Measurements from ENCODE around the gene EIF3F.

DNA sequence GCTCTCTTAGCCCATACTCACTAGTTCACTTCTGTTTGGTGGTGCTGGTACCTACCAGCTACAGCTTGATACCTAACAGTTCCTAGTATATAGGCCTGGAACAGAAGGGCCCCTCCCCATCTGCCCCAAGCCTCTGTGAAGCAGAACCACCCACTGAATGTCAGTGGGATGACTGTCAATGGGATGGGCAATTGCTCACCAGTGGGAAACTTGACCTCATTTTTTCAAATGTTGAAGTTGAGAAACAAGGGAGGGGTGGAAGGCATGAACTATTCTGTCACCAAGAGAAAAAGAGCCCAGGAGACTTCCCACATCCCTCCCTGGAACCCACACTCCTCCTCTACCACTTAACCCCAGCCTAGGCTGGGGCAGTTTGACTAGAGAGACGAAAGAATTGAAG, 21.8 kb upstream of the EIF3F start, which contains the start of gene NLRP10:
- TF ChIP-seq, protein P1, sequence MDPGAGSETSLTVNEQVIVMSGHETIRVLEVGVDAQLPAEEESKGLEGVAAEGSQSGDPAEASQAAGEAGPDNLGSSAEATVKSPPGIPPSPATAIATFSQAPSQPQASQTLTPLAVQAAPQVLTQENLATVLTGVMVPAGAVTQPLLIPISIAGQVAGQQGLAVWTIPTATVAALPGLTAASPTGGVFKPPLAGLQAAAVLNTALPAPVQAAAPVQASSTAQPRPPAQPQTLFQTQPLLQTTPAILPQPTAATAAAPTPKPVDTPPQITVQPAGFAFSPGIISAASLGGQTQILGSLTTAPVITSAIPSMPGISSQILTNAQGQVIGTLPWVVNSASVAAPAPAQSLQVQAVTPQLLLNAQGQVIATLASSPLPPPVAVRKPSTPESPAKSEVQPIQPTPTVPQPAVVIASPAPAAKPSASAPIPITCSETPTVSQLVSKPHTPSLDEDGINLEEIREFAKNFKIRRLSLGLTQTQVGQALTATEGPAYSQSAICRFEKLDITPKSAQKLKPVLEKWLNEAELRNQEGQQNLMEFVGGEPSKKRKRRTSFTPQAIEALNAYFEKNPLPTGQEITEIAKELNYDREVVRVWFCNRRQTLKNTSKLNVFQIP (CRISPR knock-in tag; IDR thresholded peaks at IDR 0.05; ENCODE audit: borderline replicate concordance, low read depth) = no peak
- TF ChIP-seq BACH2 (CRISPR knock-in tag; IDR thresholded peaks at IDR 0.05; ENCODE audit: borderline replicate concordance) (no peak), ESRRG (CRISPR knock-in tag; IDR thresholded peaks at IDR 0.05) (no peak), TOX (CRISPR knock-in tag; IDR thresholded peaks at IDR 0.05; ENCODE audit: borderline replicate concordance) (no peak), OSR1 (CRISPR knock-in tag; IDR thresholded peaks at IDR 0.05) (no peak), CSDC2 (CRISPR knock-in tag; IDR thresholded peaks at IDR 0.05) (no peak), PPARA (CRISPR knock-in tag; IDR thresholded peaks at IDR 0.05; ENCODE audit: borderline replicate concordance) (no peak)
- TF ChIP-seq, protein P2, sequence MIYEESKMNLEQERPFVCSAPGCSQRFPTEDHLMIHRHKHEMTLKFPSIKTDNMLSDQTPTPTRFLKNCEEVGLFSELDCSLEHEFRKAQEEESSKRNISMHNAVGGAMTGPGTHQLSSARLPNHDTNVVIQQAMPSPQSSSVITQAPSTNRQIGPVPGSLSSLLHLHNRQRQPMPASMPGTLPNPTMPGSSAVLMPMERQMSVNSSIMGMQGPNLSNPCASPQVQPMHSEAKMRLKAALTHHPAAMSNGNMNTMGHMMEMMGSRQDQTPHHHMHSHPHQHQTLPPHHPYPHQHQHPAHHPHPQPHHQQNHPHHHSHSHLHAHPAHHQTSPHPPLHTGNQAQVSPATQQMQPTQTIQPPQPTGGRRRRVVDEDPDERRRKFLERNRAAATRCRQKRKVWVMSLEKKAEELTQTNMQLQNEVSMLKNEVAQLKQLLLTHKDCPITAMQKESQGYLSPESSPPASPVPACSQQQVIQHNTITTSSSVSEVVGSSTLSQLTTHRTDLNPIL (CRISPR knock-in tag; IDR thresholded peaks at IDR 0.05; ENCODE audit: low read depth) = no peak
- TF ChIP-seq, protein P3, sequence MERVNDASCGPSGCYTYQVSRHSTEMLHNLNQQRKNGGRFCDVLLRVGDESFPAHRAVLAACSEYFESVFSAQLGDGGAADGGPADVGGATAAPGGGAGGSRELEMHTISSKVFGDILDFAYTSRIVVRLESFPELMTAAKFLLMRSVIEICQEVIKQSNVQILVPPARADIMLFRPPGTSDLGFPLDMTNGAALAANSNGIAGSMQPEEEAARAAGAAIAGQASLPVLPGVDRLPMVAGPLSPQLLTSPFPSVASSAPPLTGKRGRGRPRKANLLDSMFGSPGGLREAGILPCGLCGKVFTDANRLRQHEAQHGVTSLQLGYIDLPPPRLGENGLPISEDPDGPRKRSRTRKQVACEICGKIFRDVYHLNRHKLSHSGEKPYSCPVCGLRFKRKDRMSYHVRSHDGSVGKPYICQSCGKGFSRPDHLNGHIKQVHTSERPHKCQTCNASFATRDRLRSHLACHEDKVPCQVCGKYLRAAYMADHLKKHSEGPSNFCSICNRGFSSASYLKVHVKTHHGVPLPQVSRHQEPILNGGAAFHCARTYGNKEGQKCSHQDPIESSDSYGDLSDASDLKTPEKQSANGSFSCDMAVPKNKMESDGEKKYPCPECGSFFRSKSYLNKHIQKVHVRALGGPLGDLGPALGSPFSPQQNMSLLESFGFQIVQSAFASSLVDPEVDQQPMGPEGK (CRISPR knock-in tag; IDR thresholded peaks at IDR 0.05; ENCODE audit: borderline replicate concordance) = no peak
- TF ChIP-seq, protein P4, sequence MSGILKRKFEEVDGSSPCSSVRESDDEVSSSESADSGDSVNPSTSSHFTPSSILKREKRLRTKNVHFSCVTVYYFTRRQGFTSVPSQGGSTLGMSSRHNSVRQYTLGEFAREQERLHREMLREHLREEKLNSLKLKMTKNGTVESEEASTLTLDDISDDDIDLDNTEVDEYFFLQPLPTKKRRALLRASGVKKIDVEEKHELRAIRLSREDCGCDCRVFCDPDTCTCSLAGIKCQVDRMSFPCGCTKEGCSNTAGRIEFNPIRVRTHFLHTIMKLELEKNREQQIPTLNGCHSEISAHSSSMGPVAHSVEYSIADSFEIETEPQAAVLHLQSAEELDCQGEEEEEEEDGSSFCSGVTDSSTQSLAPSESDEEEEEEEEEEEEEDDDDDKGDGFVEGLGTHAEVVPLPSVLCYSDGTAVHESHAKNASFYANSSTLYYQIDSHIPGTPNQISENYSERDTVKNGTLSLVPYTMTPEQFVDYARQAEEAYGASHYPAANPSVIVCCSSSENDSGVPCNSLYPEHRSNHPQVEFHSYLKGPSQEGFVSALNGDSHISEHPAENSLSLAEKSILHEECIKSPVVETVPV (CRISPR knock-in tag; IDR thresholded peaks at IDR 0.05) = no peak
